Measurements from ENCODE around the gene WDR47. TPM values are rescaled to one million over a fixed set of nuclear protein-coding genes. Genes with fewer than 3 reads are reported as not detected.

Gene WDR47
- total RNA-seq (2022) (16.1 and 17.8 TPM in 2 replicates), Bru-seq, nascent RNA (percentile 60 among the genes with signal in this experiment), BruChase-seq, experiment 1, labeled RNA remaining after a 6-hour chase (percentile 58 among the genes with signal in this experiment), BruChase-seq, experiment 2, labeled RNA remaining after a 2-hour chase (percentile 67 among the genes with signal in this experiment)
- long read RNA-seq, full-length matches to known transcripts, result 17 of 28 reads
- long read RNA-seq, partial matches to known transcripts, result 6 of 28 reads
- long read RNA-seq, other reads (novel, unspliced or antisense), result 5 of 28 reads

GRCh38 chr1:109041621-109042468, at the start of gene WDR47:
Gene WDR47 (minus strand): TSS chr1:109042102. CDS start chr1:109023512, 18,590 bp downstream.
- TF ChIP-seq CTCF (IDR thresholded peaks at IDR 0.05; ENCODE audit: unreplicated experiment), result no peak
- peak; percentile 96 for DNase-seq (ENCODE audit: unreplicated experiment)
- POLR2A ChIA-PET, result interaction anchor here (0.5 to 3.7 kb wide), 20 partner anchors 9 to 507 kb away, joined by 3 to 54 read pairs (median 5); partner anchors contain the start of genes GNAI3, SARS1, TAF13 and TMEM167B
- CTCF ChIA-PET, result interaction anchor here (0.5 to 1.4 kb wide), 3 partner anchors 14 to 79 kb away, joined by 3 read pairs; partner anchors contain the start of genes CLCC1 and TMEM167B
- H3K4me1 Mint-ChIP-seq (ENCODE audit: insufficient read depth, unreplicated experiment), result peaks cover 6% of the 10 kb centered on the region
- H3K27me3 Mint-ChIP-seq (ENCODE audit: insufficient read depth, unreplicated experiment), result no peaks in the 10 kb centered on the region
- H3K4me3 Mint-ChIP-seq (ENCODE audit: unreplicated experiment), result peak within 1 kb of the TSS; percentile 94
- no TSS peak for BruUV-seq (replicated peaks)
- H3K27ac Mint-ChIP-seq (ENCODE audit: low read depth, unreplicated experiment), result peak within 1 kb of the TSS; percentile 78
- intact Hi-C loops (cut with micrococcal nuclease), result loop anchor here (1.0 to 2.0 kb wide), 2 partner anchors 37 to 58 kb away; no protein-coding TSS in a partner anchor
- peaks cover 7% of the 10 kb centered on the region for H3K36me3 Mint-ChIP-seq (ENCODE audit: insufficient read depth, unreplicated experiment)
- H3K9me3 Mint-ChIP-seq (ENCODE audit: unreplicated experiment), result no peaks in the 10 kb centered on the region

- ChIA-PET CTCF (interaction anchor here (0.5 to 2.9 kb wide), 9 partner anchors 9 to 301 kb away, joined by 3 to 12 read pairs (median 3); partner anchors contain the start of gene CLCC1), POLR2A (interaction anchor here (0.6 to 3.9 kb wide), 27 partner anchors 9 to 309 kb away, joined by 3 to 97 read pairs (median 5); partner anchors contain the start of genes CLCC1, SARS1, TAF13 and WDR47)
- TSS peak; percentile 54 for BruUV-seq (replicated peaks)
- Mint-ChIP-seq H3K9me3 (ENCODE audit: unreplicated experiment) (no peaks in the 10 kb centered on the region), H3K27ac (ENCODE audit: low read depth, unreplicated experiment) (peak overlapping the region; percentile 96), H3K36me3 (ENCODE audit: insufficient read depth, unreplicated experiment) (peaks cover 52% of the 10 kb centered on the region), H3K27me3 (ENCODE audit: insufficient read depth, unreplicated experiment) (no peaks in the 10 kb centered on the region), H3K4me3 (ENCODE audit: unreplicated experiment) (peak overlapping the region; percentile 80), H3K4me1 (ENCODE audit: insufficient read depth, unreplicated experiment) (peaks cover 12% of the 10 kb centered on the region)
- intact Hi-C loops (cut with micrococcal nuclease), result no loop called here
- TF ChIP-seq CTCF (IDR thresholded peaks at IDR 0.05; ENCODE audit: unreplicated experiment), result no peak
- DNase-seq (ENCODE audit: unreplicated experiment), result peak; percentile 59
Measured at GRCh38 chr1:109091078-109091838, 49.4 kb upstream of the WDR47 start.

GRCh38 chr1:109090196-109091077, 48.5 kb upstream of the WDR47 start, which contains the start of gene TMEM167B:
Gene TMEM167B (plus strand): TSS chr1:109090764. CDS start chr1:109090873, 109 bp downstream.
- intact Hi-C loops (cut with micrococcal nuclease), result loop anchor here (1.0 kb wide), 1 partner anchor 14 kb away; the partner anchor contains the start of gene TAF13
- POLR2A ChIA-PET, result interaction anchor here (0.6 to 3.9 kb wide), 27 partner anchors 8 to 310 kb away, joined by 3 to 97 read pairs (median 4); partner anchors contain the start of genes CLCC1, SARS1, TAF13 and WDR47
- CTCF ChIA-PET, result interaction anchor here (0.6 to 2.9 kb wide), 6 partner anchors 10 to 127 kb away, joined by 3 to 12 read pairs (median 4); partner anchors contain the start of genes CLCC1 and WDR47
- TSS peak; percentile 81 for BruUV-seq (replicated peaks)
- no peaks in the 10 kb centered on the region for H3K27me3 Mint-ChIP-seq (ENCODE audit: insufficient read depth, unreplicated experiment)
- peaks cover 12% of the 10 kb centered on the region for H3K4me1 Mint-ChIP-seq (ENCODE audit: insufficient read depth, unreplicated experiment)
- DNase-seq (ENCODE audit: unreplicated experiment), result peak; percentile 91
- peak within 1 kb of the TSS; percentile 96 for H3K27ac Mint-ChIP-seq (ENCODE audit: low read depth, unreplicated experiment)
- H3K4me3 Mint-ChIP-seq (ENCODE audit: unreplicated experiment), result peak within 1 kb of the TSS; percentile 80
- peaks cover 46% of the 10 kb centered on the region for H3K36me3 Mint-ChIP-seq (ENCODE audit: insufficient read depth, unreplicated experiment)
- no peak for TF ChIP-seq CTCF (IDR thresholded peaks at IDR 0.05; ENCODE audit: unreplicated experiment)
- H3K9me3 Mint-ChIP-seq (ENCODE audit: unreplicated experiment), result no peaks in the 10 kb centered on the region
